Neuron (in vitro differentiated cells): ENCODE results near the gene DAGLB.
"Not testable (repeated sequence)": the region's sequence is repeated elsewhere in the genome, so short reads cannot be mapped to it uniquely, and the experiment has no call there.

Experiments used
- H2AFZ ChIP-seq: one replicate; pipeline ENCODE4 v1.6.1; 2013; ENCODE audit warnings: low read depth, mild to moderate bottlenecking, inconsistent platforms, low read length, moderate library complexity
- H3K27me3 ChIP-seq: one replicate; pipeline ENCODE4 v1.6.1; 2013; ENCODE audit warnings: low read length; ENCODE audit not compliant: insufficient read depth
- H3K36me3 ChIP-seq: one replicate; pipeline ENCODE4 v1.6.1; 2013; ENCODE audit warnings: low read length; ENCODE audit not compliant: insufficient read depth
- H3K4me1 ChIP-seq: one replicate; pipeline ENCODE4 v1.6.1; 2013; ENCODE audit warnings: low read length; ENCODE audit not compliant: insufficient read depth
- H3K4me3 ChIP-seq: 2 replicates; pipeline ENCODE4 v1.5.1; 2013; ENCODE audit warnings: mild to moderate bottlenecking, low read length, moderate library complexity
- H3K9me3 ChIP-seq: one replicate; pipeline ENCODE4 v1.6.1; 2013; ENCODE audit warnings: low read length

The DAGLB gene

GRCh38 chr7:6451224-6451705, 3.5 kb upstream of the DAGLB start:
- Histone ChIP-seq H3K36me3 (no peaks in the 10 kb centered on the region), H2AFZ (no peak overlapping the region), H3K4me3 (no peak overlapping the region), H3K27me3 (no peaks in the 10 kb centered on the region), H3K9me3 (no peaks in the 10 kb centered on the region), H3K4me1 (peaks cover 2% of the 10 kb centered on the region)

GRCh38 chr7:6450591-6450990, 2.8 kb upstream of the DAGLB start:
- not testable (repeated sequence) for H3K9me3 ChIP-seq, H3K4me1 ChIP-seq, H2AFZ ChIP-seq, H3K4me3 ChIP-seq, H3K27me3 ChIP-seq, H3K36me3 ChIP-seq

GRCh38 chr7:6449884-6450283, 2.1 kb upstream of the DAGLB start:
- peaks cover 12% of the 10 kb centered on the region for H3K36me3 ChIP-seq
- H3K4me1 ChIP-seq, H2AFZ ChIP-seq, H3K9me3 ChIP-seq, H3K27me3 ChIP-seq, H3K4me3 ChIP-seq: not testable (repeated sequence)

- H3K27me3 ChIP-seq = no peaks in the 10 kb centered on the region
- H2AFZ ChIP-seq = no peak overlapping the region
- no peaks in the 10 kb centered on the region for H3K9me3 ChIP-seq
- peak overlapping the region; percentile 82 for H3K4me3 ChIP-seq
- peaks cover 2% of the 10 kb centered on the region for H3K4me1 ChIP-seq
- peaks cover 20% of the 10 kb centered on the region for H3K36me3 ChIP-seq
These were observed 1.3 kb upstream of the DAGLB start for GRCh38 chr7:6448943-6449543.

GRCh38 chr7:6446838-6447580, 745 bp downstream of the DAGLB start:
- H3K4me3 ChIP-seq = peak overlapping the region; percentile 82
- H3K36me3 ChIP-seq = peaks cover 35% of the 10 kb centered on the region
- H3K27me3 ChIP-seq = no peaks in the 10 kb centered on the region
- peaks cover 2% of the 10 kb centered on the region for H3K9me3 ChIP-seq
- peaks cover 2% of the 10 kb centered on the region for H3K4me1 ChIP-seq
- peak overlapping the region; percentile 36 for H2AFZ ChIP-seq

DNA sequence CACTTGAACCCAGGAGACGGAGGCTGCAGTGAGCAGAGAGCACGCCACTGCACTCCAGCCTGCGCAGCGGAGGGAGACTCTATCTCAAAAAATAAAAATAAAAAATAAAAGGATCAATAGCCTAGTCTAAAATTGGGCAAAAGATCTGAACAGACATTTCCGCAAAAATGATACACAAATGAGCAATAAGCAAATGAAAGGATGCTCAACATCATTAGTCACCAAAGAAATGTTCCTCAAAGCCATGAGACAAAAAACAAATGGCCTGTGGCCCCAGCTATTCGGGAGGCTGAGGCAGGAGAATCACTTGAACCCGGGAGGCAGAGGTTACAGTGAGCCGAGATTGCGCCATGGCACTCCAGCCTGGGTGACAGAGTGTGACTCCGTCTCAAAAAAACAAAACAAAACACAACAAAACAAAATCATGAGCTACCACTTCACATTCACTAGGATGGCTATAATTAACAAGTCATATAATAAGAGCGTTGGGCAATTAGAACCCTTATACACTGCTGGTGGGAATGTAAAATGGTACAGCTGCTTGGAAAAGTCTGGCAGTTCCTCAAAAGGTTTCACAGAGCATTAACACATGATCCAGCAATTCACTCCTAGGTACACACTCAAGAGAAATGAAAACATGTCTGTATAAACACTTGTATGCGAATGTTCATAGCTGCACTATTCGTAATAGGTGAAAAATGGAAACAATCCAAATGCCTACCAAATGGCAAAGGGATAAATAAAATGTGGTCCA, 3.1 kb downstream of the DAGLB start:
- no peak overlapping the region for H2AFZ ChIP-seq
- H3K4me1 ChIP-seq = peaks cover 2% of the 10 kb centered on the region
- H3K4me3 ChIP-seq = no peak overlapping the region
- peaks cover 2% of the 10 kb centered on the region for H3K9me3 ChIP-seq
- peaks cover 43% of the 10 kb centered on the region for H3K36me3 ChIP-seq
- H3K27me3 ChIP-seq = no peaks in the 10 kb centered on the region

DNA sequence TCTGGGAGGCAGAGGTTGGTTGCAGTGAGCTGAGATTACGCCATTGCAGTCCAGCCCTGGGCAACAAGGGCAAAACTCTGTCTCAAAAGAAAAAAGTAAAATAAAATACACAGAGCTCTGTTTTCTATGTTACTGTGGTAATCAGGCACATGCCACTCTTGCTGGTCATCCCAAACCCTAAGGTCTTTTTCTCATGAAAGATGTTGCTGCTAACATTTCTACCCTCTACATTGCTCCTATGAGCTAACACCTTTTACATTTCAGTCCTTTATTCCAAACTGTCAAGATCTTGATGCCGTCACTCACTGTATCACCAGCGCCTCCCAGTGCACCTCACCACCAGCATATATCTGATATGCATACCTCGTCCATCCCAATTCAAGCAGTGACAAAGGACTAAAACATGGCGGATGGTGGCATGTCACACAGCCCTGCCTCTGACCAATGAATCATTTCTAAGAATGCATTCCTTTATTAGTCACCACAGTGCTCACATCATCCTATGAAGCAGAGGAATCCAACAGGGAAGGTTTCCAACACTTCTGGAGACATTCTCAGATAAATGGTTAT, 4.3 kb downstream of the DAGLB start:
- peaks cover 2% of the 10 kb centered on the region for H3K4me1 ChIP-seq

DNA sequence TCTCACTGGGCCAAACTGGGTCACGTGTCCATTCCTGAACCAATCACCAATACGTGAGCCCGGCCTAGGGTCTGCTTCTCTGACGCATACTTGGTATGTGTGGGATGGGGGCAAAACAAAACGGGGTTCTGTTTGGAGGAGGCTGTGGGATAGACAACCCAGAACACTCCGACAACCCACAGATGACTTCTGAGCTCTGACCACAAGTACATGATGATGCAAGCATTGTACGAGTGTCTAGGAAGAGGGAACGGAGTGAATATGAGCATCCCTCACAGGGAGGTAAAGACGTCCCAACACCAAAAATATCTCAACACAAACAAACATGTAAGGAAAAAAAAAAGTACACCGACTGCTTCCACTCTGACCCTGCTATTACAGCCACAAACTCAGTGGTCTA, 5.6 kb downstream of the DAGLB start:
- peaks cover 43% of the 10 kb centered on the region for H3K36me3 ChIP-seq
- H3K9me3 ChIP-seq = peaks cover 2% of the 10 kb centered on the region
- H3K4me1 ChIP-seq = no peaks in the 10 kb centered on the region
- H3K27me3 ChIP-seq = no peaks in the 10 kb centered on the region
- H3K4me3 ChIP-seq = no peak overlapping the region
- H2AFZ ChIP-seq = no peak overlapping the region

More for the DNA sequence above, 4.3 kb downstream of the DAGLB start:
- Histone ChIP-seq H3K9me3 (peaks cover 2% of the 10 kb centered on the region), H3K4me3 (no peak overlapping the region), H2AFZ (no peak overlapping the region), H3K36me3 (peaks cover 43% of the 10 kb centered on the region), H3K27me3 (no peaks in the 10 kb centered on the region)

DNA sequence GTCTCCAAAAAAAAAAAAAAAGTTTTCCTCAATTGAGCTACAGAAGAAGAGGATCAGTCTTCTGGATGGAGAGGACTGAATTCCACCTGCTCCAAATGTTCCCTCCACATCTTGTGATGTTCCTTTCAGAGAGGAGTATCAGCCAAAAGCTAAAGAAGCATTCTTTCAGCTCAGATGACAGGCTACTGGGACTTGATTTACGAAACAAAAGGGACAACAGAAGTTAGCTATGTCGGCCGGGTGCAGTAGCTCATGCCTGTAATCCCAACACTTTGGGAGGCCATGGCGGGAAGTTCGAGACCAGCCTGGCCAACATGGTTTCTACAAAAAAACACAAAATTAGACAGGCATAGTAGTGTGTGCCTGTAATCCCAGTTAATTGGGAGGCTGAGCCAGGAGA, 7.4 kb downstream of the DAGLB start:
- Histone ChIP-seq H3K36me3 (peaks cover 36% of the 10 kb centered on the region), H3K9me3 (peaks cover 2% of the 10 kb centered on the region), H3K4me1 (peaks cover 5% of the 10 kb centered on the region), H3K4me3 (no peak overlapping the region), H3K27me3 (no peaks in the 10 kb centered on the region), H2AFZ (no peak overlapping the region)

DNA sequence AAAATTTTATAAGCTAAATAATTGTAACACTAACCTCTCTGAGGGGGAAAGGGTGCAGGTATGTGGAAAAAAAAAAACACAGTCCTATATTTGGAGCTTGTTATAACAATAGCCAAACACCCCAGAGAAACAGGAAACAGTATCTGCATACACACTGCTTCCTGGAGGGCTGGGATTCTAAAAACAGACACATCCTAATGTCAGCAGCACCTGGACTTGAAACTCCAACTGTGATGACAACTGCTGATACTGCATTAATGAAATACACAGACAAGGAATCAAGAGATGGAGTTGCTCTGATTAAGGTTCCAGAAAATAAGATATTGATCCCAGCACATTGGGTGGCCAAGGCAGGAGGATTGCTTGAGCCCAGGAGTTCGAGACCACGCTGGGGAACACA, 9.3 kb downstream of the DAGLB start:
- no peaks in the 10 kb centered on the region for H3K27me3 ChIP-seq
- H3K9me3 ChIP-seq = no peaks in the 10 kb centered on the region
- H3K36me3 ChIP-seq = peaks cover 31% of the 10 kb centered on the region
- peaks cover 5% of the 10 kb centered on the region for H3K4me1 ChIP-seq
- H3K4me3 ChIP-seq = no peak overlapping the region
- no peak overlapping the region for H2AFZ ChIP-seq

- Histone ChIP-seq H3K27me3 (no peaks in the 10 kb centered on the region), H3K4me3 (no peak overlapping the region), H3K36me3 (peaks cover 28% of the 10 kb centered on the region), H2AFZ (no peak overlapping the region), H3K9me3 (no peaks in the 10 kb centered on the region), H3K4me1 (peaks cover 5% of the 10 kb centered on the region)
These were observed 10.5 kb downstream of the DAGLB start for GRCh38 chr7:6437251-6437650.

DNA sequence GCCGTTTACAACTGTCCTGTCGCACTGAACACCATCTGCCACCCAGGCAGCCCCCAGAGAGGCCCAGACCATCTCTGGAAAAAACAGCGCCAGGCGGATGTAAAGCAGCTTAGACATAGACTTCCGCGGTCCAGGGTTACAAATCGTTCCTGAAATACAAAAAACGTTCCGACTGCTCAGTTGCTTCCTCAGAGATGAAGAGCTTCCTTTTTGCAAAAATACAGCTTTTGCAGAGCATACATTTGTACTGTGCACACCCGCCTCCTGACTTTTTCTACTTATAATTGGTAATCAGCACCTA, 11.4 kb downstream of the DAGLB start:
- Histone ChIP-seq H3K27me3 (no peaks in the 10 kb centered on the region), H2AFZ (no peak overlapping the region), H3K36me3 (peaks cover 26% of the 10 kb centered on the region), H3K4me1 (peaks cover 5% of the 10 kb centered on the region), H3K9me3 (no peaks in the 10 kb centered on the region), H3K4me3 (no peak overlapping the region)
